NOMO-1 treated with dmso at 0.1 percent for 144 hours (cell line): ENCODE measurements around the gene CCDC141.

ENCODE experiments used
- DNase-seq: peaks from one replicate; lab custom pipeline; 2025; ENCODE audit not compliant: unreplicated experiment; lab: John Stamatoyannopoulos, UW

The CCDC141 gene

GRCh38 chr2:178877874-178878273 is 172.1 kb downstream of the CCDC141 start:
- DNase-seq = no peak

DNA sequence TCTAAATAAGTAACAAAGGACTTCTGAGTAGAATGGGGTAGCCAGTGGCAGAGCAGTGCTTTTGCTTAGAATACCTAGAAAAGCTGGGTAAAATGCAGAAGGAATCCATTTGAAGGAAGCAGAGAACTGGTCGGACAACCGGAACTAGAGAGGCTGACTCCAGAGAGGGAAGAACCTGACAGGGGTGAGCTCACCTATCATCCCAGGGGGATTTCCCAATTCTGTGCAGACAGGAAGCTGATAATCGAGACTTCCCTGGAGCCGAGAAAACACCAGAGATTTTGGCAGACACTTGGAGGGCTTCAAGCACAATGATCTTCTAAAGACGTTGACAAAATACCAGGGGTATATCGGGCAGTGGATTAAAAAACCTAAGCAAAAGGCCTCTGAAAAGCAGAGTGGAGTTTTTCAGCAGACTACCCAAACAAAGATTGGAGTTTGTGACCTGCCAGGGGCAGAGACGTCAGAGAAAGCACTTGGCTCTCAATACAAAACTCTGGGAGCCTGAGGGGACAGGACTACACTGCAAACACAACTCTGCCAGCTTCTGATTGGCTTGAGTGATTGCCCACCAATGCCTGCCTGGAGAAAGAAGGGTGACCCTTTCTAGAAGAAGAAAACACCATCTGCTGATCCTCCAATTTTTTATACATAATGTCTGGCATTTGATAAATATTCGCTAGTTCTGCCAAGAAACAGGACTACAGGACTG is 175.3 kb downstream of the CCDC141 start:
- DNase-seq = no peak

- DNase-seq = no peak
Observed at GRCh38 chr2:178873912-178874311, 176.0 kb downstream of the CCDC141 start.

DNA sequence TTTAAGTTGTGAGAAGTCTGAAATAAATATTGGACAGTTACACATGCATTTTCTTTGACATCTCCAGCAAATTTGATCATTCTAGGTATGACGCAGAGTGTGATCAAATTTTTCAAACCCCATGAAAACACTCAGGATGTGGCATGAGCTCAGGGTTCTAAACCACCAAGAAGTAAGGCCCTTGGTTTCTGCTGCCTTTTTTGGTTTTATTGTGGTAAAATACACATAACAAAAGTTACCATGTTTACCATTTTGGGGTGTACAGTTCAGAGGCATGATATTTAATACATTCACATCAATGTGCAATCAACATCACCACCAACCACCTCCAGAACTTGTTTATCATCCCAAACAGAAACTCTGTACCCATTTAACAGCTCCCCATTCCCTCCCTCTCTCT is 178.4 kb downstream of the CCDC141 start:
- DNase-seq = no peak

GRCh38 chr2:178870703-178871102 is 179.2 kb downstream of the CCDC141 start:
- peak; percentile 2 for DNase-seq

GRCh38 chr2:178865999-178866398 is 183.9 kb downstream of the CCDC141 start:
- DNase-seq = no peak

GRCh38 chr2:178865146-178865936 is 184.6 kb downstream of the CCDC141 start:
- no peak for DNase-seq

GRCh38 chr2:178863856-178864620 is 185.9 kb downstream of the CCDC141 start:
- DNase-seq = no peak

- DNase-seq = no peak
Observed at GRCh38 chr2:178863130-178863855, 186.6 kb downstream of the CCDC141 start.

DNA sequence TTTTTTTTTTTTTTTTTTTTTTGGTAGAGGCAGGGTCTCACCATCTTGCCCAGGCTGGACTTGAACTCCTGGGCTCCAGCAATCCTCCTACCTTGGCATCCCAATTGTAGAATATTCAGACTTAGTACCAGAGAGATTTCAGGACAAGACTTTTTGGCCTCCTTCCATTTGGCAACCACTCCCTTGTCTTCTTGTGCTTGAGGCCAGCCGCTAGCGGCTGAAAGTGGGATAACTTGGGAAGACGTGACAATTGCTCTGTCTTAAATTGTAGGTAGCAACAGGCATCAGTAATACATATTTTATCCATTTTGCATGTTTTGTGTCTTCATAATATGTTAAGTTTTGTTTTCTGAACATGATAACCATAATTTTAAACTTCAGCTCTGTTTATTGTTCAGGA is 189.4 kb downstream of the CCDC141 start:
- DNase-seq = no peak

DNA sequence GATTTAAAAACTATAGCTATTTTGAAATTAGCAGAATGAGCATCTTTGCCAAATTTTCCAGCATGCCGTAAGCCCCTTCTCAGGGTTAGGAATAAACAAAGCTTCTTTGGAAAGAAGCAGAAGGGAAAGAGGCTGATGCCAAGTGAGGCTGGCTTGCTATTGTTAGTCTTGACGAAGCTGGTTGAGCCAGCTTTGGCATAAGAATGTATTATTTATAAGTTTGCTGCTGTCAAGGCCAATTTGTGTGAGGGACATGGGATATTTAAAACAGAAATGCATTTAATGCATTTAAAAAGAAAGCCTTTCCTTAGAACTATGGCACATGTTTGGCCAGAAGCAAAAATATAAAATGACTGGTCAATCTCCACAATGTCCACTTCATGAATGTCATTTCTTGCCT is 190.2 kb downstream of the CCDC141 start:
- no peak for DNase-seq

- DNase-seq = no peak
Observed at GRCh38 chr2:178858896-178859625, 190.9 kb downstream of the CCDC141 start.

GRCh38 chr2:178855151-178855550 is 194.8 kb downstream of the CCDC141 start:
- no peak for DNase-seq

DNA sequence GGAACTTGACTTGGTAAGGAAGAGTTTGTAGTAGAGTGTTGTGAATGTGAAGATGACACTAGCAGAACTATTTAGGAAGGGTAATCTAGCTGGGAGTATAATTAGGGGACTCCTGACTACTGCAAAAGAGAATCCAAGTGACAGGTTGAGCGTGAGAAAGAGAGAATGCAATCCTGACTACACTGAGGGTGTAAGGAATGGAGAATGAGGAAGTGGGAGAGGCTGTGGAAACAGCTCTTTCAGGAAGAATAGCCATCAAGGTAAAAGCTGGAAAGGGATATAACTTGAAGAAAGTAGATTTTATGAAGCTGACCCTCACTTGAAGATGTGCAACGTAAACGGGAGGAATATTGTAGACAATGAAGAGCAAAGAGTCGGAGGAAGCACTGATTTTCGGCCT is 201.6 kb downstream of the CCDC141 start:
- no peak for DNase-seq

- DNase-seq = no peak
Observed at GRCh38 chr2:178846458-178846802, 203.5 kb downstream of the CCDC141 start.

- no peak for DNase-seq
Observed at GRCh38 chr2:178845566-178846457, 204.1 kb downstream of the CCDC141 start.

GRCh38 chr2:178844701-178845100 is 205.2 kb downstream of the CCDC141 start:
- DNase-seq = no peak

DNA sequence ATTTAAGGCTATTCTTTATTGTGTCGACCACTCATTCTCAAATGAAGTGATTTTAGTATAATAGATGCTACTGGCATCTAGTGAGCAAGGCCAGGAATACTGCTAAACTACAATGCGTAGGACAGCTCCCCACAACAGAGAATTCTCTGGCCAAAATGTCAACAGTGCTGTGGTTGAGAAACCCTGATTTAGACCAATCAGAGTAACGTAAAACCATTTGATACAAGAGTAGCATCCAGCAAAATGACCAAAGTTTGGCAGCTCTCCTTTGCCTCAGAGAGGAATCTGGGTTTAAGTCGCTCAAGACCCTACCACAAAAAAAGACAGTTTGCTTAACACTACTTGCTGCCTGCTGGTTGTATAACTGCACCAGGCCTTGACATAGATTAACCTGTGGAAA is 205.7 kb downstream of the CCDC141 start:
- no peak for DNase-seq

DNA sequence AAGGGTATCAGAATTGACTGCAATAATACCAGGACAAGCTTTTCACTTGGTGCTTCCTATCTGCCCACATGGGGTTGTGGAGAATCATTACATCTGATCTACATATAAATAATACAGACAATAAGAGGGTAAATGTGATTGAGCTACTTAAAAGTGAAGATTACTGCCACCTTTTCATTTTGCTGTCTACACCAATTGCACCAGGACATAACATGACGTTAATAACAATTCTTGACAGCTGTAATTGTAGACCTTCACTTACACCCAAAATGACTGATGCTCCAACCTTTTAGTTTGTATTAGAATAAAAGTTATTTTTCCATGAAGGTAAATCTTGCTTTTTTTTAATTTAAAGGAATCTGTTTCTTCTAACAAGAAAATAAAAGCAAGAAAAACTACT is 206.2 kb downstream of the CCDC141 start:
- DNase-seq = no peak

- no peak for DNase-seq
Observed at GRCh38 chr2:178836807-178837206, 213.1 kb downstream of the CCDC141 start.
